HCT116 (cell line): Measurements from ENCODE around the gene NDUFB2.

Source experiments
- CTCF ChIP-seq, 3 experiments: fragments of 200-600 bp in 1 of 3; sonication (generic) in 1 of 3; IDR thresholded peaks in 2 of 3; conservative IDR thresholded peaks in 1 of 3; 2 replicates each; pipeline ENCODE4 v1.5.1; 2012 to 2017; ENCODE audit warnings: low read depth in 2 of 3, low read length in 2 of 3, antibody characterized with exemption in 1 of 3, borderline replicate concordance in 1 of 3, control low read depth in 1 of 3, mild to moderate bottlenecking in 1 of 3, mixed read lengths in 1 of 3, mixed run types in 1 of 3, moderate library complexity in 1 of 3; ENCODE audit not compliant: insufficient read depth in 1 of 3
- EZH2 ChIP-seq: fragments of 200-600 bp; sonication (generic); IDR thresholded peaks from 2 replicates; pipeline ENCODE4 v1.6.1; 2017; ENCODE audit warnings: antibody characterized with exemption, mixed run types
- POLR2A ChIP-seq: IDR thresholded peaks from 2 replicates; pipeline ENCODE4 v1.7.0; 2011; ENCODE audit warnings: borderline replicate concordance; ENCODE audit not compliant: insufficient read depth, insufficient read length; ENCODE audit errors: extremely low read depth
- REST ChIP-seq: IDR thresholded peaks from 2 replicates; pipeline ENCODE4 v1.6.1; 2012; ENCODE audit warnings: low read depth
- SP1 ChIP-seq: IDR thresholded peaks from 2 replicates; pipeline ENCODE4 v1.6.1; 2012; ENCODE audit warnings: low read depth
- YY1 ChIP-seq: IDR thresholded peaks from 2 replicates; pipeline ENCODE4 v1.6.1; 2011; ENCODE audit warnings: low read length, low read depth, moderate library complexity, mild to moderate bottlenecking; ENCODE audit not compliant: insufficient replicate concordance; ENCODE audit errors: extremely low read depth
- ZNF274 ChIP-seq: fragments of 200-500 bp; sonication (Bioruptor generic); IDR thresholded peaks from 2 replicates; pipeline ENCODE4 v1.6.1; 2014; ENCODE audit warnings: mild to moderate bottlenecking, low read depth, low read length, inconsistent platforms
- TF ChIP-seq, protein P1 (sequence below): IDR thresholded peaks from 2 replicates; pipeline ENCODE4 v1.6.1; 2012

- no peak for TF ChIP-seq CTCF (IDR thresholded peaks at IDR 0.05 in 2 of 3, conservative IDR thresholded peaks at IDR 0.05 in 1 of 3; ENCODE audit: borderline replicate concordance in 1 of 3, insufficient read depth in 1 of 3, low read depth in 2 of 3, low read length in 2 of 3)
- no peak for TF ChIP-seq POLR2A
- TF ChIP-seq EZH2 = no peak
- TF ChIP-seq ZNF274 = no peak
- no peak for TF ChIP-seq SP1
- TF ChIP-seq REST = no peak
- no peak for TF ChIP-seq YY1
- TF ChIP-seq, protein P1, sequence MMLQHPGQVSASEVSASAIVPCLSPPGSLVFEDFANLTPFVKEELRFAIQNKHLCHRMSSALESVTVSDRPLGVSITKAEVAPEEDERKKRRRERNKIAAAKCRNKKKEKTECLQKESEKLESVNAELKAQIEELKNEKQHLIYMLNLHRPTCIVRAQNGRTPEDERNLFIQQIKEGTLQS = no peak
Measured at GRCh38 chr7:140657891-140658290, 38.6 kb upstream of the NDUFB2 start.
